Body of pancreas (tissue), 4 donors: ENCODE data around the gene GJB5. TPM values are rescaled to one million over a fixed set of nuclear protein-coding genes. Genes with fewer than 3 reads are reported as not detected.

Source experiments
- ATAC-seq: fragments of 150-250 bp; one replicate; pipeline ENCODE4 v1.9.1; 2016
- DNase-seq, 4 donors: peaks; one replicate each; pipeline ENCODE4 v3.0.0-alpha.2; 2019
- H3K27ac ChIP-seq, 4 donors: fragments of 200-600 bp; sonication (generic); 1 replicate in 3 of 4; 2 replicates in 1 of 4; pipeline versions ENCODE4 v1.5.1 to v1.6.1; 2016 to 2019; ENCODE audit warnings: mild to moderate bottlenecking in 1 of 4, mixed read lengths in 1 of 4, moderate library complexity in 1 of 4
- H3K27me3 ChIP-seq, 2 donors: fragments of 200-600 bp; sonication (generic); one replicate each; pipeline ENCODE4 v1.6.0; 2016; ENCODE audit warnings: mild to moderate bottlenecking in 1 of 2
- H3K36me3 ChIP-seq, 2 donors: fragments of 200-600 bp; sonication (generic); replicated peaks in 1 of 2; 2 replicates each; pipeline ENCODE4 v1.5.1; 2016; ENCODE audit warnings: low read depth in 2 of 2; ENCODE audit not compliant: insufficient read depth in 1 of 2
- H3K4me1 ChIP-seq: fragments of 200-600 bp; sonication (generic); one replicate; pipeline ENCODE4 v1.6.0; 2016
- H3K4me3 ChIP-seq, 2 donors: fragments of 200-600 bp; sonication (generic); 1 replicate in 1 of 2; 2 replicates in 1 of 2; pipeline ENCODE4 v1.5.1; 2016 to 2019
- H3K9me3 ChIP-seq, 3 donors: fragments of 200-600 bp; sonication (generic); 1 replicate in 2 of 3; 2 replicates in 1 of 3; pipeline ENCODE4 v1.5.1; 2016
- CTCF ChIP-seq, 7 experiments: fragments of 450-650 bp in 4 of 7; fragments of 200-600 bp in 3 of 7; sonication (generic) in 3 of 7; IDR thresholded peaks; one replicate each; pipeline ENCODE4 v1.5.1; 2016 to 2019; ENCODE audit warnings: antibody characterized with exemption in 7 of 7
- POLR2A ChIP-seq, 3 donors: fragments of 450-650 bp; IDR thresholded peaks; one replicate each; pipeline ENCODE4 v1.6.1; 2016; ENCODE audit warnings: antibody characterized with exemption in 3 of 3, mild to moderate bottlenecking in 2 of 3
- WGBS, 2 donors: methylation state at CpG; one replicate each; pipeline ENCODE4 v1.1.5; 2017; 5-methylcytosine and 5-hydroxymethylcytosine counted together
- intact Hi-C: fragments of 100-400 bp; cut with DNase I; formaldehyde crosslinking; loops from one replicate; pipeline ENCODE4 v1.15.1; 2023
- total RNA-seq, 2 donors: library from RNA; depleted of rRNA; stranded (reverse); fragments of >200 nt; gene quantifications; one replicate each; pipeline ENCODE4 v1.1.0, GENCODE V29; 2016

GJB5 gene
- total RNA-seq, 2 donors from 2014 or later: not detected

- Histone ChIP-seq H3K4me3 (no peak overlapping the region), H3K36me3 (no peaks in the 10 kb centered on the region), H3K9me3 (no peaks in the 10 kb centered on the region), H3K4me1 (no peaks in the 10 kb centered on the region), H3K27ac (no peak overlapping the region), H3K27me3 (no peaks in the 10 kb centered on the region)
- DNase-seq: no peak
- intact Hi-C loops: no loop called here
- TF ChIP-seq POLR2A (IDR thresholded peaks at IDR 0.05) (no peak), CTCF (IDR thresholded peaks at IDR 0.05) (no peak)
- ATAC-seq: no peak
- 86 to 91% methylated on average over 19 to 21 of the region's 21 CpGs for whole genome bisulfite sequencing, 2 donors
Measured at GRCh38 chr1:34757386-34757785, 2.5 kb downstream of the GJB5 start.

- Histone ChIP-seq H3K4me1 (no peaks in the 10 kb centered on the region), H3K27me3 (no peaks in the 10 kb centered on the region), H3K36me3 (no peaks in the 10 kb centered on the region), H3K27ac (no peak overlapping the region), H3K9me3 (no peaks in the 10 kb centered on the region), H3K4me3 (no peak overlapping the region)
- TF ChIP-seq POLR2A (IDR thresholded peaks at IDR 0.05) (no peak), CTCF (IDR thresholded peaks at IDR 0.05) (no peak)
- ATAC-seq (no peak), DNase-seq (no peak)
- intact Hi-C loops: no loop called here
- WGBS, 2 donors: 50 to 59% methylated on average over 3 to 4 of the region's 4 CpGs
Measured at GRCh38 chr1:34758751-34759150, 3.9 kb downstream of the GJB5 start.

- no peaks in the 10 kb centered on the region for H3K36me3 ChIP-seq
- H3K4me3 ChIP-seq: no peak within 1 kb of the TSS
- H3K9me3 ChIP-seq: no peaks in the 10 kb centered on the region
- ATAC-seq (no peak), DNase-seq (no peak)
- H3K27ac ChIP-seq: no peak within 1 kb of the TSS
- intact Hi-C loops: no loop called here
- no peaks in the 10 kb centered on the region for H3K4me1 ChIP-seq
- TF ChIP-seq CTCF (IDR thresholded peaks at IDR 0.05) (no peak), POLR2A (IDR thresholded peaks at IDR 0.05) (no peak)
- WGBS, 2 donors: 67 to 68% methylated on average over 10 of the region's 10 CpGs
- H3K27me3 ChIP-seq: no peaks in the 10 kb centered on the region
Measured at GRCh38 chr1:34759503-34760357, 4.9 kb downstream of the GJB5 start, which contains the start of gene GJB4. TSS of gene GJB4 (plus strand) at chr1:34759740. CDS start at chr1:34761255, 1,515 bp downstream.

GRCh38 chr1:34761176-34761761 lies 6.4 kb downstream of the GJB5 start:
- Histone ChIP-seq H3K9me3 (no peaks in the 10 kb centered on the region), H3K36me3 (no peaks in the 10 kb centered on the region), H3K27me3 (no peaks in the 10 kb centered on the region), H3K4me1 (no peaks in the 10 kb centered on the region), H3K4me3 (no peak overlapping the region), H3K27ac (no peak overlapping the region)
- no peak for TF ChIP-seq POLR2A (IDR thresholded peaks at IDR 0.05)
- TF ChIP-seq CTCF (IDR thresholded peaks at IDR 0.05): no peak
- no peak for ATAC-seq
- intact Hi-C loops: no loop called here
- WGBS, 2 donors: 88 to 97% methylated on average over 25 to 33 of the region's 33 CpGs
- no peak for DNase-seq
